ENCODE data around the gene MGAT5. TPM values are rescaled to one million over a fixed set of nuclear protein-coding genes. Genes with fewer than 3 reads are reported as not detected.

MGAT5 gene
- total RNA-seq, 4 donors from 2014 or later = 28.3 to 52.3 (median 40.4) TPM

GRCh38 chr2:134346141-134346540 is 92.3 kb downstream of the MGAT5 start:
- no peak for ATAC-seq (ENCODE audit: low FRiP score)
- no peak for TF ChIP-seq CTCF (IDR thresholded peaks at IDR 0.05)

GRCh38 chr2:134347756-134348155 is 93.9 kb downstream of the MGAT5 start:
- ATAC-seq (ENCODE audit: low FRiP score) (no peak), DNase-seq (ENCODE audit: low spot score) (no peak)
- no peak for TF ChIP-seq CTCF (IDR thresholded peaks at IDR 0.05)

More at GRCh38 chr2:134346141-134346540, 92.3 kb downstream of the MGAT5 start:
- no peak for DNase-seq (ENCODE audit: low spot score)

- TF ChIP-seq CTCF (IDR thresholded peaks at IDR 0.05) = no peak
- ATAC-seq (ENCODE audit: low FRiP score) = no peak
- DNase-seq (ENCODE audit: low spot score) = no peak
Observed at GRCh38 chr2:134348239-134348638, 94.4 kb downstream of the MGAT5 start.

GRCh38 chr2:134348760-134349159 is 94.9 kb downstream of the MGAT5 start:
- ATAC-seq (ENCODE audit: low FRiP score) = no peak
- no peak for DNase-seq (ENCODE audit: low spot score)
- no peak for TF ChIP-seq CTCF (IDR thresholded peaks at IDR 0.05)

GRCh38 chr2:134351016-134351415 is 97.1 kb downstream of the MGAT5 start:
- no peak for TF ChIP-seq CTCF (IDR thresholded peaks at IDR 0.05)
- DNase-seq (ENCODE audit: low spot score) (no peak), ATAC-seq (ENCODE audit: low FRiP score) (no peak)

- no peak for DNase-seq (ENCODE audit: low spot score)
- no peak for ATAC-seq (ENCODE audit: low FRiP score)
- TF ChIP-seq CTCF (IDR thresholded peaks at IDR 0.05) = no peak
Observed at GRCh38 chr2:134351899-134352298, 98.0 kb downstream of the MGAT5 start.

- no peak for DNase-seq (ENCODE audit: low spot score)
- ATAC-seq (ENCODE audit: low FRiP score) = no peak
- no peak for TF ChIP-seq CTCF (IDR thresholded peaks at IDR 0.05)
Observed at GRCh38 chr2:134352844-134353243, 99.0 kb downstream of the MGAT5 start.
